PC-3 (cell line): ENCODE results near the gene WWC2. TPM values are rescaled to one million over a fixed set of nuclear protein-coding genes. Genes with fewer than 3 reads are reported as not detected.

ENCODE experiments used
- ATAC-seq: fragments of 200-7000 bp; cut with Tn5 transposase; 2 replicates; pipeline ENCODE4 v1.9.1; 2020; ENCODE audit warnings: mild to moderate bottlenecking, moderate library complexity
- BruUV-seq: library from RNA; stranded (reverse); fragments of 400-500 nt; replicated peaks from 2 replicates; lab custom pipeline; 2021; lab: Mats Ljungman, UMichigan
- CTCF ChIA-PET: fragments of 300-600 bp; sonication (Branson Sonifier 250); formaldehyde crosslinking; loops from one replicate; lab custom pipeline; 2022; ENCODE audit warnings: antibody characterized with exemption; lab: Charles Lee
- POLR2A ChIA-PET: fragments of 300-600 bp; sonication (Branson Sonifier 250); formaldehyde crosslinking; loops from one replicate; lab custom pipeline; 2022; ENCODE audit warnings: antibody characterized with exemption; ENCODE audit not compliant: unreplicated experiment; lab: Charles Lee
- DNase-seq: peaks from one replicate; pipeline ENCODE4 v3.0.0-alpha.2; 2015
- H2AFZ ChIP-seq: fragments of 300-600 bp; sonication (generic); 2 replicates; pipeline ENCODE4 v1.6.0; 2016; ENCODE audit warnings: antibody characterized with exemption, low read length
- H3F3A ChIP-seq: fragments of 300-600 bp; sonication (generic); one replicate; pipeline ENCODE4 v1.6.0; 2017; ENCODE audit warnings: antibody characterized with exemption, low read length, control low read depth, mild to moderate bottlenecking; ENCODE audit not compliant: unreplicated experiment
- H3K27ac ChIP-seq: fragments of 300-600 bp; sonication (generic); 2 replicates; pipeline ENCODE4 v1.5.1; 2016; ENCODE audit warnings: mild to moderate bottlenecking, low read length
- H3K27me3 ChIP-seq: fragments of 300-600 bp; sonication (generic); 2 replicates; pipeline ENCODE4 v1.6.1; 2016; ENCODE audit warnings: low read length, mixed read lengths
- H3K36me3 ChIP-seq: fragments of 300-600 bp; sonication (generic); 2 replicates; pipeline ENCODE4 v1.6.1; 2016; ENCODE audit warnings: low read depth, mixed run types, low read length, mixed read lengths
- H3K4me1 ChIP-seq: fragments of 300-600 bp; sonication (generic); 2 replicates; pipeline ENCODE4 v1.5.1; 2016; ENCODE audit warnings: low read length; ENCODE audit not compliant: insufficient read depth
- H3K4me2 ChIP-seq: fragments of 300-600 bp; sonication (generic); 2 replicates; pipeline ENCODE4 v1.6.0; 2016; ENCODE audit warnings: low read length
- H3K4me3 ChIP-seq: fragments of 300-600 bp; sonication (generic); 2 replicates; pipeline ENCODE4 v1.5.1; 2016; ENCODE audit warnings: mild to moderate bottlenecking, low read length, mixed read lengths
- H3K79me2 ChIP-seq: fragments of 300-600 bp; sonication (generic); 2 replicates; pipeline ENCODE4 v1.6.1; 2017; ENCODE audit warnings: low read length, mixed read lengths
- H3K9ac ChIP-seq: fragments of 300-600 bp; sonication (generic); 2 replicates; pipeline ENCODE4 v1.6.0; 2016; ENCODE audit warnings: mild to moderate bottlenecking, low read length
- H3K9me2 ChIP-seq: fragments of 300-600 bp; sonication (generic); replicated peaks from 2 replicates; pipeline ENCODE4 v1.6.1; 2016; ENCODE audit warnings: mixed run types, low read length, mixed read lengths
- H3K9me3 ChIP-seq: fragments of 300-600 bp; sonication (generic); 2 replicates; pipeline ENCODE4 v1.6.1; 2016; ENCODE audit warnings: low read length, mixed read lengths
- H4K20me1 ChIP-seq: fragments of 300-600 bp; sonication (generic); 2 replicates; pipeline ENCODE4 v1.6.1; 2016; ENCODE audit warnings: low read length, mixed read lengths
- CTCF ChIP-seq: fragments of 300-600 bp; sonication (generic); conservative IDR thresholded peaks from 2 replicates; pipeline ENCODE4 v1.5.1; 2017; ENCODE audit warnings: antibody characterized with exemption, low read depth, mild to moderate bottlenecking, low read length
- EZH2 ChIP-seq: fragments of 300-600 bp; sonication (generic); IDR thresholded peaks from one replicate; pipeline ENCODE4 v1.6.1; 2017; ENCODE audit warnings: antibody characterized with exemption, mild to moderate bottlenecking, low read length; ENCODE audit not compliant: unreplicated experiment
- EZH2phosphoT487 ChIP-seq: fragments of 300-600 bp; sonication (generic); IDR thresholded peaks from 2 replicates; pipeline ENCODE4 v1.6.1; 2018; ENCODE audit warnings: mild to moderate bottlenecking, antibody characterized with exemption, low read length, borderline replicate concordance
- intact Hi-C: fragments of 100-400 bp; cut with micrococcal nuclease; formaldehyde crosslinking; loops from 2 replicates; pipeline ENCODE4 v1.9.0; 2023
- total RNA-seq: library from RNA; depleted of rRNA; stranded (reverse); fragments of >200 nt; gene quantifications from 2 replicates; pipeline ENCODE4 v1.2.3, GENCODE V29; 2014

WWC2 gene
- total RNA-seq, 1 experiment from 2014 or later = 15.8 TPM

- H4K20me1 ChIP-seq = no peaks in the 10 kb centered on the region
- no peaks in the 10 kb centered on the region for H3K27me3 ChIP-seq
- H3K4me3 ChIP-seq = no peak overlapping the region
- H3K27ac ChIP-seq = peak overlapping the region; percentile 29
- H3K36me3 ChIP-seq = no peaks in the 10 kb centered on the region
- DNase-seq = peak; percentile 58
- no peaks in the 10 kb centered on the region for H3F3A ChIP-seq
- intact Hi-C loops = no loop called here
- CTCF ChIA-PET = no interaction called here
- peaks cover 14% of the 10 kb centered on the region for H3K4me1 ChIP-seq
- H3K9me2 ChIP-seq = no peaks in the 10 kb centered on the region
- no peak overlapping the region for H3K9ac ChIP-seq
- ATAC-seq = 0 out of 2 replicates have a peak, but pooled peaks have one; percentile 37
- POLR2A ChIA-PET = no interaction called here
- H3K9me3 ChIP-seq = no peaks in the 10 kb centered on the region
- H3K79me2 ChIP-seq = no peaks in the 10 kb centered on the region
- H3K4me2 ChIP-seq = no peak overlapping the region
- no peak overlapping the region for H2AFZ ChIP-seq
- BruUV-seq = no TSS peak
- TF ChIP-seq EZH2phosphoT487 (no peak), CTCF (no peak), EZH2 (no peak)
Observed at GRCh38 chr4:183349673-183350072, 250.6 kb downstream of the WWC2 start.

DNA sequence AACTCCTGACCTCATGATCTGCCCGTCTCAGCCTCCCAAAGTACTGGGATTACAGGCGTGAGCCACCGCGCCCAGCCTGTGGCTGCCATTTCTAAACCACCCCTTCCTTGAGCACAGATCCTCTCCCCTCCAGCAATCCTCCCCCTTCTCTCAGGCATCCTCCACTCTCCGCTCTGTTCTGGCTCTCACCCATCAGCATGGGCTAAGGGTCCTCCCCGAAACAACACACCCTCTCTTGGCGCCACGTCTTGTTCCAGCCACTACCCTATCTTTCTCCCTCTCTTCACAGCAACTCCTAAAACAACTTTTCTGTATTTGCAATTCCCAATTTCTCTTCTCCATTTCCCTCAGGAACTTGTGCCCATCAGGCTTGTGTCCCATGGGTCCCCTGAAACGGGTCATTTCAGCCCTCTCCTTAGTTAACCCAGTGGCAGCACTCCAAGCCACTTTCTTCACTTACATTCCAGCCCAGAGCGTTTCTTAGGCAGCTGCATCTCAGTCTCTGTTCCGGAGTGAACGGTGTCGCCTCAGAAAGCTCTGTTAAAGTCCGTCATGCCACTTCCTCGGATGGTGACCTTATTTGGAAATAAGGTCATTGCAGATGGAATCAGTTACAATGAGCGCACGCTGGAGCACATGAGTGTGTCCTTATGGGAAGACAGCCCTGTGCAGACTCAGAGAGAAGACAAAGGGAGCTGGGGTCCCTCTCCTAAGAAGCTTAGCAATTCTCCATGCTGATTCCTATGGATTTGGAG lies 251.4 kb downstream of the WWC2 start:
- no peaks in the 10 kb centered on the region for H3F3A ChIP-seq
- POLR2A ChIA-PET = no interaction called here
- ATAC-seq = no peak
- H3K9me2 ChIP-seq = no peaks in the 10 kb centered on the region
- H3K4me2 ChIP-seq = no peak overlapping the region
- no peak overlapping the region for H3K27ac ChIP-seq
- no peak overlapping the region for H3K9ac ChIP-seq
- H3K4me1 ChIP-seq = peaks cover 20% of the 10 kb centered on the region
- no peak for DNase-seq
- no peaks in the 10 kb centered on the region for H3K9me3 ChIP-seq
- no peak overlapping the region for H3K4me3 ChIP-seq
- no peaks in the 10 kb centered on the region for H3K36me3 ChIP-seq
- CTCF ChIA-PET = interaction anchor here (0.5 kb wide), 1 partner anchor 248 kb away, joined by 4 read pairs; no protein-coding TSS in a partner anchor
- no peaks in the 10 kb centered on the region for H4K20me1 ChIP-seq
- TF ChIP-seq EZH2 = no peak
- no peak for TF ChIP-seq EZH2phosphoT487
- TF ChIP-seq CTCF = no peak
- no peaks in the 10 kb centered on the region for H3K27me3 ChIP-seq
- BruUV-seq = no TSS peak
- no peak overlapping the region for H2AFZ ChIP-seq
- H3K79me2 ChIP-seq = no peaks in the 10 kb centered on the region
- intact Hi-C loops = no loop called here

GRCh38 chr4:183352546-183352945 lies 253.5 kb downstream of the WWC2 start:
- no peaks in the 10 kb centered on the region for H3K9me2 ChIP-seq
- intact Hi-C loops = no loop called here

More at GRCh38 chr4:183352546-183352945, 253.5 kb downstream of the WWC2 start:
- H3K9ac ChIP-seq = no peak overlapping the region
- TF ChIP-seq CTCF (no peak), EZH2 (no peak), EZH2phosphoT487 (no peak)
- H2AFZ ChIP-seq = no peak overlapping the region
- no peaks in the 10 kb centered on the region for H3K9me3 ChIP-seq
- no peak for ATAC-seq
- H3K4me2 ChIP-seq = no peak overlapping the region
- no TSS peak for BruUV-seq
- H3K27ac ChIP-seq = no peak overlapping the region
- H3K4me3 ChIP-seq = no peak overlapping the region
- no peaks in the 10 kb centered on the region for H4K20me1 ChIP-seq
- H3K36me3 ChIP-seq = no peaks in the 10 kb centered on the region
- ChIA-PET CTCF (no interaction called here), POLR2A (no interaction called here)
- H3F3A ChIP-seq = no peaks in the 10 kb centered on the region
- H3K79me2 ChIP-seq = no peaks in the 10 kb centered on the region
- peaks cover 29% of the 10 kb centered on the region for H3K4me1 ChIP-seq
- DNase-seq = no peak
- H3K27me3 ChIP-seq = no peaks in the 10 kb centered on the region
